Neuronal stem cell (in vitro differentiated cells): ENCODE results near the gene SUPT3H.

Experiments
- DNase-seq: peaks from one replicate; pipeline ENCODE4 v3.0.0-alpha.2; 2013; ENCODE audit warnings: low spot score
- H2AFZ ChIP-seq: one replicate; pipeline ENCODE4 v1.6.1; 2013; ENCODE audit warnings: mild to moderate bottlenecking, low read length, inconsistent platforms
- H2AK5ac ChIP-seq: 2 replicates; pipeline ENCODE4 v1.6.1; 2013; ENCODE audit warnings: low read depth, mild to moderate bottlenecking, inconsistent platforms, low read length, moderate library complexity, mixed read lengths
- H2BK120ac ChIP-seq: 2 replicates; pipeline ENCODE4 v1.6.1; 2013; ENCODE audit warnings: low read depth, mild to moderate bottlenecking, inconsistent platforms, low read length, moderate library complexity, mixed read lengths
- H2BK12ac ChIP-seq: one replicate; pipeline ENCODE4 v1.6.1; 2013; ENCODE audit warnings: low read length, inconsistent platforms
- H2BK15ac ChIP-seq: 2 replicates; pipeline ENCODE4 v1.6.1; 2013; ENCODE audit warnings: mild to moderate bottlenecking, low read length, inconsistent platforms, mixed read lengths
- H2BK5ac ChIP-seq: one replicate; pipeline ENCODE4 v1.6.1; 2013; ENCODE audit warnings: inconsistent platforms, mild to moderate bottlenecking, low read length, moderate library complexity
- H3K14ac ChIP-seq: one replicate; pipeline ENCODE4 v1.6.1; 2013; ENCODE audit warnings: low read length, inconsistent platforms
- H3K18ac ChIP-seq: 2 replicates; pipeline ENCODE4 v1.6.1; 2013; ENCODE audit warnings: low read length, inconsistent platforms
- H3K23ac ChIP-seq: 2 replicates; pipeline ENCODE4 v1.6.1; 2013; ENCODE audit warnings: low read depth, mild to moderate bottlenecking, mixed read lengths, low read length, inconsistent platforms; ENCODE audit not compliant: poor library complexity
- H3K27ac ChIP-seq: replicated peaks from 3 replicates; pipeline ENCODE4 v1.5.1; 2013; ENCODE audit warnings: low read length, inconsistent platforms
- H3K27me3 ChIP-seq, 3 experiments: 2 replicates each; pipeline ENCODE4 v1.6.1; 2013; ENCODE audit warnings: low read length in 3 of 3, mild to moderate bottlenecking in 2 of 3, inconsistent platforms in 1 of 3, low read depth in 1 of 3, mixed read lengths in 1 of 3, moderate library complexity in 1 of 3; ENCODE audit not compliant: control insufficient read depth in 3 of 3, insufficient read depth in 3 of 3
- H3K36me3 ChIP-seq, 2 donors: replicated peaks in 1 of 2; 2 replicates each; pipeline ENCODE4 v1.6.1; 2013; ENCODE audit warnings: low read length in 2 of 2; ENCODE audit not compliant: control insufficient read depth in 2 of 2, insufficient read depth in 2 of 2
- H3K4ac ChIP-seq: 2 replicates; pipeline ENCODE4 v1.6.1; 2013; ENCODE audit warnings: inconsistent platforms, mild to moderate bottlenecking, low read length, moderate library complexity
- H3K4me1 ChIP-seq, 2 donors: 1 replicate in 1 of 2; 2 replicates in 1 of 2; pipeline ENCODE4 v1.6.1; 2013; ENCODE audit warnings: low read length in 2 of 2, low read depth in 1 of 2; ENCODE audit not compliant: control insufficient read depth in 2 of 2, insufficient read depth in 1 of 2
- H3K4me2 ChIP-seq: one replicate; pipeline ENCODE4 v1.6.1; 2013; ENCODE audit warnings: mild to moderate bottlenecking, low read length, inconsistent platforms; ENCODE audit not compliant: insufficient read depth, poor library complexity, severe bottlenecking
- H3K4me3 ChIP-seq, 2 donors: 2 replicates each; pipeline ENCODE4 v1.5.1; 2013; ENCODE audit warnings: low read length in 2 of 2, mild to moderate bottlenecking in 2 of 2, inconsistent platforms in 1 of 2, moderate library complexity in 1 of 2
- H3K79me1 ChIP-seq: one replicate; pipeline ENCODE4 v1.6.1; 2013; ENCODE audit warnings: low read depth, mild to moderate bottlenecking, inconsistent platforms, low read length, moderate library complexity
- H3K9ac ChIP-seq: one replicate; pipeline ENCODE4 v1.6.1; 2013; ENCODE audit warnings: mild to moderate bottlenecking, low read depth, low read length, inconsistent platforms; ENCODE audit not compliant: poor library complexity
- H3K9me3 ChIP-seq, 2 donors: replicated peaks in 1 of 2; 2 replicates each; pipeline versions ENCODE3 to v1.6.1; 2013; ENCODE audit warnings: low read length in 2 of 2, mild to moderate bottlenecking in 2 of 2, inconsistent platforms in 1 of 2, low read depth in 1 of 2, mixed read lengths in 1 of 2, moderate library complexity in 1 of 2; ENCODE audit not compliant: control insufficient read depth in 2 of 2, insufficient read depth in 1 of 2
- H4K8ac ChIP-seq: one replicate; pipeline ENCODE4 v1.6.1; 2013; ENCODE audit warnings: low read depth, mild to moderate bottlenecking, inconsistent platforms, low read length, moderate library complexity
- H4K91ac ChIP-seq: one replicate; pipeline ENCODE4 v1.6.1; 2013; ENCODE audit warnings: low read length, low read depth, mild to moderate bottlenecking, inconsistent platforms; ENCODE audit not compliant: poor library complexity
- WGBS, 2 donors: extraction: QIAGEN DNeasy Blood & Tissue Kit; methylation state at CpG; one replicate each; pipeline ENCODE4 v1.1.7; 2013; ENCODE audit warnings: missing lambda C conversion rate in 2 of 2, mixed read lengths in 1 of 2; ENCODE audit not compliant: insufficient read length in 2 of 2, insufficient replicate concordance in 1 of 2; ENCODE audit errors: extremely low coverage in 2 of 2; 5-methylcytosine and 5-hydroxymethylcytosine counted together

The SUPT3H gene

GRCh38 chr6:44956396-44956795, 421.3 kb downstream of the SUPT3H start:
- H3K27ac ChIP-seq: no peak overlapping the region
- peaks cover 2% of the 10 kb centered on the region for H3K79me1 ChIP-seq
- DNase-seq: no peak
- H2BK120ac ChIP-seq: no peak overlapping the region
- no peak overlapping the region for H4K91ac ChIP-seq
- no peak overlapping the region for H3K4me3 ChIP-seq
- no peak overlapping the region for H3K14ac ChIP-seq
- H4K8ac ChIP-seq: no peak overlapping the region
- H3K23ac ChIP-seq: no peak overlapping the region
- H2AFZ ChIP-seq: no peak overlapping the region
- no peak overlapping the region for H3K18ac ChIP-seq
- WGBS, 2 donors: no CpG with 5 or more reads among the region's 5 CpGs
- H3K36me3 ChIP-seq: no peaks in the 10 kb centered on the region
- no peak overlapping the region for H2BK15ac ChIP-seq
- H2BK5ac ChIP-seq: no peak overlapping the region
- H2AK5ac ChIP-seq: no peak overlapping the region
- peaks cover 0 to 10% of the 10 kb centered on the region in 2 donors for H3K9me3 ChIP-seq
- H3K4me1 ChIP-seq: no peaks in the 10 kb centered on the region
- H3K4ac ChIP-seq: no peak overlapping the region
- no peak overlapping the region for H3K4me2 ChIP-seq
- H2BK12ac ChIP-seq: no peak overlapping the region
- no peaks in the 10 kb centered on the region for H3K27me3 ChIP-seq
- no peak overlapping the region for H3K9ac ChIP-seq

DNA sequence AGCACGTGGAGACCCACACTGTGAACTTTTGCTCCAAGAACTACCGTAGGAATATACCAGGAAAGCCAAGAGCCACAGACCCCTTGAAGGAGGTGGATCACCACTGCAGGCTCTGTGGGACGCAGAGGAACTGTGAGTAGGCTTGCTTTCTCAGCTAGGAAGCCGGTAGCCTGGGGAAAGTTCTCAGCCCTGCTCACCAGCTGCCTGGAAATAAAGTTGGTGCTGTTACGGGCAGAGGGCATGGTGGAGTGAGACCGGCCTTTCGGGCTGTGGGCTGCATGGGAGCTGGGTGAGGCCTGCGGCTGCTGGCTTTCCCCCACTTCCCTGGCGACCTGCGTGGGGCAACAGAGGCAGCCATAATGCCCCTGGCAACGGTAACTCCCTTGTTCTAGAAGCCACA, 422.6 kb downstream of the SUPT3H start:
- Histone ChIP-seq H2AFZ (no peak overlapping the region), H3K18ac (no peak overlapping the region), H3K4me2 (no peak overlapping the region), H4K91ac (no peak overlapping the region), H4K8ac (no peak overlapping the region), H3K14ac (no peak overlapping the region), H3K27me3 (no peaks in the 10 kb centered on the region), H3K4ac (no peak overlapping the region), H3K9me3 (peaks cover 0 to 15% of the 10 kb centered on the region in 2 donors), H2BK120ac (no peak overlapping the region), H2BK15ac (no peak overlapping the region), H3K9ac (no peak overlapping the region), H3K4me3 (no peak overlapping the region), H2BK12ac (peak overlapping the region; percentile 10), H3K23ac (peak overlapping the region; percentile 65), H3K79me1 (peaks cover 2% of the 10 kb centered on the region), H3K27ac (no peak overlapping the region), H2AK5ac (no peak overlapping the region), H2BK5ac (no peak overlapping the region), H3K4me1 (peaks cover 0 to 5% of the 10 kb centered on the region in 2 donors), H3K36me3 (no peaks in the 10 kb centered on the region)
- WGBS, 2 donors: no CpG with 5 or more reads among the region's 11 CpGs
- DNase-seq: no peak

GRCh38 chr6:44954281-44954680, 423.5 kb downstream of the SUPT3H start:
- no peak overlapping the region for H4K91ac ChIP-seq
- H3K9me3 ChIP-seq: peaks cover 0 to 23% of the 10 kb centered on the region in 2 donors
- H3K27me3 ChIP-seq: no peaks in the 10 kb centered on the region
- H3K36me3 ChIP-seq: no peaks in the 10 kb centered on the region
- no CpG with 5 or more reads among the region's 4 CpGs for WGBS, 2 donors
- no peak overlapping the region for H3K4ac ChIP-seq
- H2BK120ac ChIP-seq: no peak overlapping the region
- H3K14ac ChIP-seq: no peak overlapping the region
- H2AK5ac ChIP-seq: no peak overlapping the region
- no peak overlapping the region for H2BK12ac ChIP-seq
- no peak overlapping the region for H3K4me2 ChIP-seq
- no peak overlapping the region for H2BK5ac ChIP-seq
- H3K79me1 ChIP-seq: peaks cover 2% of the 10 kb centered on the region
- H2AFZ ChIP-seq: no peak overlapping the region
- no peak overlapping the region for H3K27ac ChIP-seq
- no peak overlapping the region for H3K18ac ChIP-seq
- H4K8ac ChIP-seq: no peak overlapping the region
- no peak overlapping the region for H3K23ac ChIP-seq
- peaks cover 0 to 5% of the 10 kb centered on the region in 2 donors for H3K4me1 ChIP-seq
- H3K4me3 ChIP-seq: no peak overlapping the region
- DNase-seq: no peak
- no peak overlapping the region for H3K9ac ChIP-seq
- H2BK15ac ChIP-seq: no peak overlapping the region

DNA sequence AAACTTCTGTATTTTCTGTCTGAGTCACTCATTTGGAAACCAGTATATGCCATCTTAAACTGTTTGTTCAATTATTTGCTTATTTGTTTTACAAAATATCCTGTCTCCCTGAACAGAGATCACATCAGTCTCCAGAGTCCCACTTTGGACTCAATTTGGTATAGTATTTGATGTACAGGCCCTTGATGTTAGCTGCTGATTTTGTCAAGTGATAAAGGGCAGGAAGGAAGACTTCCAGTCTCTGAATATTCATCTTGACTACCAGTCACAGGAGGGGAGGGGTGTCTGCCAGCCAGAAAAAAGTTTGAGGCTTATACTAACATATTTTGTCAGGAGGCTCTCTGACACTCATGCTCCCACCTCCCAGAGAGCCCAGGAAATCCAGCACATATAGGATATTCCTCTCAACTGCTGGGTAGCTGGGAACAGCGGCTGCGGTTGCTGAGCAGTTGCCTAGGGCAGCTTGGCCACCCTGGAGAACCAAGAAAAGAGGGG, 426.4 kb downstream of the SUPT3H start:
- Histone ChIP-seq H3K27me3 (no peaks in the 10 kb centered on the region), H3K79me1 (peaks cover 2% of the 10 kb centered on the region), H3K18ac (no peak overlapping the region), H3K27ac (no peak overlapping the region), H3K4me2 (no peak overlapping the region), H3K4me3 (no peak overlapping the region), H3K36me3 (no peaks in the 10 kb centered on the region), H2BK12ac (no peak overlapping the region), H3K9ac (no peak overlapping the region), H2BK120ac (no peak overlapping the region), H3K4me1 (peaks cover 0 to 5% of the 10 kb centered on the region in 2 donors), H4K8ac (no peak overlapping the region), H3K14ac (no peak overlapping the region), H3K9me3 (peaks cover 2 to 35% of the 10 kb centered on the region in 2 donors), H2AK5ac (no peak overlapping the region), H2BK15ac (no peak overlapping the region), H3K4ac (no peak overlapping the region), H4K91ac (no peak overlapping the region), H2BK5ac (no peak overlapping the region), H3K23ac (no peak overlapping the region), H2AFZ (peak overlapping the region; percentile 74)
- WGBS, 2 donors: no CpG with 5 or more reads among the region's 2 CpGs
- no peak for DNase-seq
